A549 (cell line): ENCODE data around the gene SYT8.

Source experiments
- JUNB ChIP-seq: fragments of >200 bp; sonication (Bioruptor Twin); formaldehyde crosslinking; IDR thresholded peaks from 2 replicates; pipeline ENCODE4 v1.6.1; 2016
- KDM1A ChIP-seq: fragments of 200-600 bp; sonication (generic); IDR thresholded peaks from 2 replicates; pipeline ENCODE4 v1.6.1; 2016; ENCODE audit warnings: low read depth, mild to moderate bottlenecking
- NR3C1 ChIP-seq: fragments of >200 bp; sonication (Bioruptor Twin); formaldehyde crosslinking; IDR thresholded peaks from 3 replicates; pipeline ENCODE4 v1.6.1; 2017
- PHF8 ChIP-seq: fragments of 200-600 bp; sonication (generic); IDR thresholded peaks from 2 replicates; pipeline ENCODE4 v1.6.1; 2016; ENCODE audit warnings: low read depth, mild to moderate bottlenecking, antibody characterized with exemption, moderate library complexity, borderline replicate concordance
- POLR2A ChIP-seq: IDR thresholded peaks from 2 replicates; pipeline ENCODE4 v1.6.1; 2012; ENCODE audit warnings: mild to moderate bottlenecking, low read length
- RCOR1 ChIP-seq: fragments of 150-350 bp; IDR thresholded peaks from 2 replicates; pipeline ENCODE4 v1.6.1; 2014; ENCODE audit warnings: antibody characterized with exemption, low read length, low read depth
- RFX5 ChIP-seq: fragments of 450-650 bp; IDR thresholded peaks from 2 replicates; pipeline ENCODE4 v1.7.1; 2014; ENCODE audit warnings: antibody characterized with exemption, mild to moderate bottlenecking, moderate library complexity
- ZSCAN20 ChIP-seq: fragments of 250-450 bp; sonication (Bioruptor Pico); IDR thresholded peaks from 2 replicates; pipeline ENCODE4 v1.8.0; 2022; ENCODE audit warnings: mild to moderate bottlenecking, moderate library complexity
- TF ChIP-seq, protein P1 (sequence below): fragments of >200 bp; sonication (Bioruptor Twin); formaldehyde crosslinking; IDR thresholded peaks from 3 replicates; pipeline ENCODE4 v1.5.1; 2016
- TF ChIP-seq, protein P2 (sequence below): IDR thresholded peaks from 2 replicates; pipeline ENCODE4 v1.6.1; 2012

DNA sequence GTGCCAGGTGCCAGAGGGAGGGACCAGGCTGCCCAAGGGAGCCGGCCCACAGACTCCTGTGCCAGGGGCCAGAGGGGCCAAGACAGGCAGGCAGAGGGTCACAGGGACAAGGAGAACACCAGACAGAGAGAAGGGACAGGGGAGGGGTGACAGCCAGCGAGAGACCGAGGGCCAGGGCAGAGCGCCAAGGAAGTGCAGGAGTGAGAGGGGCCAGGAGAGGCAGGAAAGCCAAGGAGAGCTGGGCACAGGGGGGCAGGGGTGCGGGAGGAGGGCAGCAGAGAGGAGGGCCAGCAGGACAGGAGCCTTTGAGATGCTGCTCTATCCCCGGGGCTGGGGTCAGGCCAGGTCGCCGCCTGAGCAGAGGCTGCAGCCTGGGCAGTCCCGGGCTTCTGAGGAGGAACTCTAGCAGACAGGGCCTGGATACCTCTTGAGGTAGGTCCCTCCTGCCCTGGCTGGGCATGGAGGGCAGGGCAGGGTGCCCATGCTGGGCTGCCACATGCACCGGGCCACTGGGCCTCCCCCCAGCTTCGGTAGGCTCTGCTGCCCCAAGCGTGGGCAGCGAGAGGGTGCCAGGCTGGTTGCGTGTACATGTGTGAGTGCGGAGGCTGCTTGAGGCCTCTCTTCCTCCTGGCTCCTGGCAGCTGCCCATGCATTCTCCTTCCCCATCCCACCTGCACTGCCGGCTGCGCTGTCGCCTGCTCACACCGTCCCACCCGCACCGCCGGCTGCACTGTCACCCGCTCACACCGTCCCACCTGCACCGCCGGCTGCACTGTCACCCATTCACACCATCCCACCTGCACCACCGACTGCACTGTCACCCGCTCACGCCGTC lies 30.3 kb downstream of the SYT8 start:
- no peak for TF ChIP-seq RFX5
- TF ChIP-seq JUNB, result no peak
- TF ChIP-seq, protein P1, sequence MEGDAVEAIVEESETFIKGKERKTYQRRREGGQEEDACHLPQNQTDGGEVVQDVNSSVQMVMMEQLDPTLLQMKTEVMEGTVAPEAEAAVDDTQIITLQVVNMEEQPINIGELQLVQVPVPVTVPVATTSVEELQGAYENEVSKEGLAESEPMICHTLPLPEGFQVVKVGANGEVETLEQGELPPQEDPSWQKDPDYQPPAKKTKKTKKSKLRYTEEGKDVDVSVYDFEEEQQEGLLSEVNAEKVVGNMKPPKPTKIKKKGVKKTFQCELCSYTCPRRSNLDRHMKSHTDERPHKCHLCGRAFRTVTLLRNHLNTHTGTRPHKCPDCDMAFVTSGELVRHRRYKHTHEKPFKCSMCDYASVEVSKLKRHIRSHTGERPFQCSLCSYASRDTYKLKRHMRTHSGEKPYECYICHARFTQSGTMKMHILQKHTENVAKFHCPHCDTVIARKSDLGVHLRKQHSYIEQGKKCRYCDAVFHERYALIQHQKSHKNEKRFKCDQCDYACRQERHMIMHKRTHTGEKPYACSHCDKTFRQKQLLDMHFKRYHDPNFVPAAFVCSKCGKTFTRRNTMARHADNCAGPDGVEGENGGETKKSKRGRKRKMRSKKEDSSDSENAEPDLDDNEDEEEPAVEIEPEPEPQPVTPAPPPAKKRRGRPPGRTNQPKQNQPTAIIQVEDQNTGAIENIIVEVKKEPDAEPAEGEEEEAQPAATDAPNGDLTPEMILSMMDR, result no peak
- no peak for TF ChIP-seq KDM1A
- TF ChIP-seq RCOR1, result no peak
- no peak for TF ChIP-seq POLR2A
- TF ChIP-seq, protein P2, sequence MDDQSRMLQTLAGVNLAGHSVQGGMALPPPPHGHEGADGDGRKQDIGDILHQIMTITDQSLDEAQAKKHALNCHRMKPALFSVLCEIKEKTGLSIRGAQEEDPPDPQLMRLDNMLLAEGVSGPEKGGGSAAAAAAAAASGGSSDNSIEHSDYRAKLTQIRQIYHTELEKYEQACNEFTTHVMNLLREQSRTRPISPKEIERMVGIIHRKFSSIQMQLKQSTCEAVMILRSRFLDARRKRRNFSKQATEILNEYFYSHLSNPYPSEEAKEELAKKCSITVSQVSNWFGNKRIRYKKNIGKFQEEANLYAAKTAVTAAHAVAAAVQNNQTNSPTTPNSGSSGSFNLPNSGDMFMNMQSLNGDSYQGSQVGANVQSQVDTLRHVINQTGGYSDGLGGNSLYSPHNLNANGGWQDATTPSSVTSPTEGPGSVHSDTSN, result no peak
- TF ChIP-seq PHF8, result no peak
- no peak for TF ChIP-seq NR3C1
- no peak for TF ChIP-seq ZSCAN20 (CRISPR knock-in tag)
